MM.1S (cell line): ENCODE data around the gene DCLK1.

ENCODE experiments used
- DNase-seq: peaks from one replicate; pipeline ENCODE4 v3.0.0-alpha.2; 2015
- H2AFZ ChIP-seq: fragments of 300-600 bp; sonication (generic); 2 replicates; pipeline ENCODE4 v1.6.0; 2016; ENCODE audit warnings: antibody characterized with exemption, low read length
- H3F3A ChIP-seq: fragments of 300-600 bp; sonication (generic); 2 replicates; pipeline ENCODE4 v1.6.1; 2016; ENCODE audit warnings: mild to moderate bottlenecking, antibody characterized with exemption, low read length, moderate library complexity, mixed read lengths; ENCODE audit not compliant: insufficient read depth
- H3K27ac ChIP-seq: fragments of 300-600 bp; sonication (generic); 2 replicates; pipeline ENCODE4 v1.5.1; 2016; ENCODE audit warnings: mild to moderate bottlenecking, low read length
- H3K27me3 ChIP-seq: fragments of 300-600 bp; sonication (generic); replicated peaks from 2 replicates; pipeline ENCODE4 v1.6.0; 2016; ENCODE audit warnings: low read length; ENCODE audit not compliant: insufficient read depth
- H3K36me3 ChIP-seq: fragments of 300-600 bp; sonication (generic); replicated peaks from 2 replicates; pipeline ENCODE4 v1.6.1; 2016; ENCODE audit warnings: mild to moderate bottlenecking, low read length, mixed read lengths; ENCODE audit not compliant: insufficient read depth
- H3K4me1 ChIP-seq: fragments of 300-600 bp; sonication (generic); 2 replicates; pipeline ENCODE4 v1.6.1; 2016; ENCODE audit warnings: low read length, mixed read lengths
- H3K4me2 ChIP-seq: fragments of 300-600 bp; sonication (generic); 2 replicates; pipeline ENCODE4 v1.6.0; 2016; ENCODE audit warnings: low read depth, low read length
- H3K4me3 ChIP-seq: fragments of 300-600 bp; sonication (generic); 2 replicates; pipeline ENCODE4 v1.5.1; 2016; ENCODE audit warnings: low read length, mixed read lengths
- H3K79me2 ChIP-seq: fragments of 300-600 bp; sonication (generic); 2 replicates; pipeline ENCODE4 v1.6.1; 2016; ENCODE audit warnings: mixed run types, low read length, mixed read lengths
- H3K9ac ChIP-seq: fragments of 300-600 bp; sonication (generic); 2 replicates; pipeline ENCODE4 v1.6.1; 2016; ENCODE audit warnings: low read length, mixed read lengths
- H3K9me2 ChIP-seq: fragments of 300-600 bp; sonication (generic); replicated peaks from 2 replicates; pipeline ENCODE4 v1.6.1; 2016; ENCODE audit warnings: mild to moderate bottlenecking, low read length, mixed read lengths; ENCODE audit not compliant: insufficient read depth
- H3K9me3 ChIP-seq: fragments of 300-600 bp; sonication (generic); replicated peaks from 2 replicates; pipeline ENCODE4 v1.6.1; 2016; ENCODE audit warnings: mild to moderate bottlenecking, low read length, mixed read lengths; ENCODE audit not compliant: insufficient read depth
- H4K20me1 ChIP-seq: fragments of 300-600 bp; sonication (generic); 2 replicates; pipeline ENCODE4 v1.6.1; 2016; ENCODE audit warnings: mild to moderate bottlenecking, low read length, moderate library complexity, mixed read lengths; ENCODE audit not compliant: insufficient read depth
- EZH2 ChIP-seq: fragments of 300-600 bp; sonication (generic); optimal IDR thresholded peaks from 2 replicates; pipeline ENCODE3; 2017; ENCODE audit warnings: low read depth, mild to moderate bottlenecking, antibody characterized with exemption, low read length, mixed read lengths
- EZH2phosphoT487 ChIP-seq: fragments of 300-600 bp; sonication (generic); IDR thresholded peaks from 2 replicates; pipeline ENCODE4 v1.6.1; 2018; ENCODE audit warnings: antibody characterized with exemption, low read length
- TF ChIP-seq, protein P1 (sequence below): fragments of 300-600 bp; sonication (generic); IDR thresholded peaks from 2 replicates; pipeline ENCODE4 v1.5.1; 2016; ENCODE audit warnings: antibody characterized with exemption, low read length, mixed read lengths

DCLK1 gene

GRCh38 chr13:35996360-35996759 lies 134.8 kb downstream of the DCLK1 start:
- Histone ChIP-seq H3K27ac (no peak overlapping the region), H2AFZ (no peak overlapping the region), H3K4me2 (no peak overlapping the region), H3K79me2 (no peaks in the 10 kb centered on the region), H3K9ac (no peak overlapping the region), H3K4me1 (no peaks in the 10 kb centered on the region), H3K4me3 (no peak overlapping the region), H3K36me3 (no peaks in the 10 kb centered on the region), H4K20me1 (no peaks in the 10 kb centered on the region), H3K9me2 (no peaks in the 10 kb centered on the region), H3F3A (no peaks in the 10 kb centered on the region), H3K9me3 (no peaks in the 10 kb centered on the region), H3K27me3 (no peaks in the 10 kb centered on the region)
- no peak for DNase-seq
- no peak for TF ChIP-seq EZH2phosphoT487
- TF ChIP-seq, protein P1, sequence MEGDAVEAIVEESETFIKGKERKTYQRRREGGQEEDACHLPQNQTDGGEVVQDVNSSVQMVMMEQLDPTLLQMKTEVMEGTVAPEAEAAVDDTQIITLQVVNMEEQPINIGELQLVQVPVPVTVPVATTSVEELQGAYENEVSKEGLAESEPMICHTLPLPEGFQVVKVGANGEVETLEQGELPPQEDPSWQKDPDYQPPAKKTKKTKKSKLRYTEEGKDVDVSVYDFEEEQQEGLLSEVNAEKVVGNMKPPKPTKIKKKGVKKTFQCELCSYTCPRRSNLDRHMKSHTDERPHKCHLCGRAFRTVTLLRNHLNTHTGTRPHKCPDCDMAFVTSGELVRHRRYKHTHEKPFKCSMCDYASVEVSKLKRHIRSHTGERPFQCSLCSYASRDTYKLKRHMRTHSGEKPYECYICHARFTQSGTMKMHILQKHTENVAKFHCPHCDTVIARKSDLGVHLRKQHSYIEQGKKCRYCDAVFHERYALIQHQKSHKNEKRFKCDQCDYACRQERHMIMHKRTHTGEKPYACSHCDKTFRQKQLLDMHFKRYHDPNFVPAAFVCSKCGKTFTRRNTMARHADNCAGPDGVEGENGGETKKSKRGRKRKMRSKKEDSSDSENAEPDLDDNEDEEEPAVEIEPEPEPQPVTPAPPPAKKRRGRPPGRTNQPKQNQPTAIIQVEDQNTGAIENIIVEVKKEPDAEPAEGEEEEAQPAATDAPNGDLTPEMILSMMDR, result no peak
- TF ChIP-seq EZH2, result no peak

DNA sequence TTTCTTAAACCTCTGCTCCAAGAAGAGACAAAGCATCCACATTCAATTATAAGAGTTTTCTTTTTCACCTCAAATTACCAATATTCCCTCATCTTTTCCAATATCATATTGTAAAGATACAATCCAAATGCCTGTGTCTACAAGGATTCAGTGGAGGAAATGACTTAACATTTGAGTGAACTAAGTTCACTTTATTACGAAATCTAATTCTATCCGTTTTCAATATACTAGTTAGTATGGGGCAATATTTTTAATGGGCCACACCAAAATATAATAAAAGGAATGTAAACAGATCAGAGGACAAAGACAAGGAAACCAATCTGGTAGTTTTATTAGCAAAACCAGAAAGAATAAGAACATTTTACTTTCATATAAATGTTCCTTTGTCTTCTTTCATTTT lies 136.0 kb downstream of the DCLK1 start:
- Histone ChIP-seq H2AFZ (no peak overlapping the region), H3F3A (no peaks in the 10 kb centered on the region), H3K4me1 (no peaks in the 10 kb centered on the region), H3K79me2 (no peaks in the 10 kb centered on the region), H3K9me2 (no peaks in the 10 kb centered on the region), H3K27me3 (no peaks in the 10 kb centered on the region), H3K4me3 (no peak overlapping the region), H3K27ac (no peak overlapping the region), H3K9ac (no peak overlapping the region), H3K9me3 (no peaks in the 10 kb centered on the region), H4K20me1 (no peaks in the 10 kb centered on the region), H3K36me3 (no peaks in the 10 kb centered on the region), H3K4me2 (no peak overlapping the region)
- TF ChIP-seq, protein P1, result no peak
- no peak for TF ChIP-seq EZH2phosphoT487
- no peak for TF ChIP-seq EZH2
- no peak for DNase-seq

GRCh38 chr13:35994131-35994966 lies 136.8 kb downstream of the DCLK1 start:
- Histone ChIP-seq H3F3A (no peaks in the 10 kb centered on the region), H2AFZ (no peak overlapping the region), H3K9ac (no peak overlapping the region), H3K4me2 (no peak overlapping the region), H3K36me3 (no peaks in the 10 kb centered on the region), H3K9me2 (no peaks in the 10 kb centered on the region), H3K27me3 (no peaks in the 10 kb centered on the region), H3K4me1 (no peaks in the 10 kb centered on the region), H4K20me1 (no peaks in the 10 kb centered on the region), H3K4me3 (no peak overlapping the region), H3K79me2 (no peaks in the 10 kb centered on the region), H3K9me3 (no peaks in the 10 kb centered on the region), H3K27ac (no peak overlapping the region)
- no peak for TF ChIP-seq EZH2
- TF ChIP-seq, protein P1, result no peak
- no peak for TF ChIP-seq EZH2phosphoT487
- DNase-seq, result no peak
